ENCODE data around the gene C16orf92.

DNA sequence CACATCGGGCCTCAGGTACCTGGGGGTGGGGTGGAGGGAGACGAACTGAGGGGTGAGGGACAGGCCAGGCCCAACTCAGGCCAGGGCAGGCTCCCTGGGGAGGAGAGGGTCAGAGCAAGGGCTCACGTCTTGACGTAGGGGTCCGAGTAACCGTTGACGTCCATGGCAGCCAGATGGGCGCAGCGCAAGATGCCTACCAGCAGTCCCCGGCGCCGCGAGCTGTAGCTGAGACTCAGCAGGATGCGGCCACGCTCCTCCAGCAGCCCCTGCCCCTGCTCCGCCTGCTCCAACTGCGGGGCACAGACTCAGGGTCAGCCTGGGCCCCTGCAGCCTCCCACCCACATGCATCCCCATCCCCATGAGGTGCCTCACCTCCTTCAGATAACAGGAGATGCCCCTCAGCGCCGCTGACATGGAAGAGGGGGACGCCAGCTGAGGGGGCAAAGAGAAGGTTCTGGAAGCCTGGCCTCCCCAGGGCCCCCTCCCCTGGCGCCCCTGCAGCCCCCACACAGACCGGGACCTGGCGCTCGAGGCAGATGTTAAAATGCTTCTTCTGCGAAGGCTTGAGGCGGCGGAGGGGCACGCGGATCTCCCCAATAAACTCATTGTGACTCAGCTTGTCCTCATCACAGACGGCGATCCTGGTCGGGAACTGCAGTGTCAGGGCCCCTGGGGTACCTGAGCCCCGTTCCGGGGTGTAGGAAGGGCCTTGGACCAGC, 16.2 kb upstream of the C16orf92 start:
- TF ChIP-seq, protein P1, sequence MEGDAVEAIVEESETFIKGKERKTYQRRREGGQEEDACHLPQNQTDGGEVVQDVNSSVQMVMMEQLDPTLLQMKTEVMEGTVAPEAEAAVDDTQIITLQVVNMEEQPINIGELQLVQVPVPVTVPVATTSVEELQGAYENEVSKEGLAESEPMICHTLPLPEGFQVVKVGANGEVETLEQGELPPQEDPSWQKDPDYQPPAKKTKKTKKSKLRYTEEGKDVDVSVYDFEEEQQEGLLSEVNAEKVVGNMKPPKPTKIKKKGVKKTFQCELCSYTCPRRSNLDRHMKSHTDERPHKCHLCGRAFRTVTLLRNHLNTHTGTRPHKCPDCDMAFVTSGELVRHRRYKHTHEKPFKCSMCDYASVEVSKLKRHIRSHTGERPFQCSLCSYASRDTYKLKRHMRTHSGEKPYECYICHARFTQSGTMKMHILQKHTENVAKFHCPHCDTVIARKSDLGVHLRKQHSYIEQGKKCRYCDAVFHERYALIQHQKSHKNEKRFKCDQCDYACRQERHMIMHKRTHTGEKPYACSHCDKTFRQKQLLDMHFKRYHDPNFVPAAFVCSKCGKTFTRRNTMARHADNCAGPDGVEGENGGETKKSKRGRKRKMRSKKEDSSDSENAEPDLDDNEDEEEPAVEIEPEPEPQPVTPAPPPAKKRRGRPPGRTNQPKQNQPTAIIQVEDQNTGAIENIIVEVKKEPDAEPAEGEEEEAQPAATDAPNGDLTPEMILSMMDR (IDR thresholded peaks at IDR 0.05; ENCODE audit: borderline replicate concordance, extremely low read depth, low read length, poor library complexity, severe bottlenecking) = no peak
- no peak for TF ChIP-seq EZH2 (IDR thresholded peaks at IDR 0.05; ENCODE audit: borderline replicate concordance, low read depth, low read length, severe bottlenecking)

All from DND-41 (cell line).